Osteoblast (primary cell): ENCODE results near the gene GAB3. TPM values are rescaled to one million over a fixed set of nuclear protein-coding genes. Genes with fewer than 3 reads are reported as not detected.

Experiments used
- DNase-seq: peaks from one replicate; pipeline ENCODE4 v3.0.0; 2011; ENCODE audit warnings: low spot score, mixed read lengths; ENCODE audit not compliant: insufficient read length; ENCODE audit errors: missing footprints
- H2AFZ ChIP-seq: 2 replicates; pipeline ENCODE4 v1.6.0; 2011; ENCODE audit warnings: mild to moderate bottlenecking, low read length
- H3K27ac ChIP-seq: 2 replicates; pipeline ENCODE4 v1.5.1; 2011; ENCODE audit warnings: mild to moderate bottlenecking, low read depth, low read length, moderate library complexity
- H3K27me3 ChIP-seq: 2 replicates; pipeline ENCODE4 v1.6.0; 2012; ENCODE audit warnings: mild to moderate bottlenecking, control low read depth, inconsistent platforms, low read length, moderate library complexity; ENCODE audit not compliant: insufficient read depth
- H3K36me3 ChIP-seq: 2 replicates; pipeline ENCODE4 v1.5.1; 2011; ENCODE audit warnings: mild to moderate bottlenecking, low read length, control low read depth, moderate library complexity; ENCODE audit not compliant: insufficient read depth
- H3K4me1 ChIP-seq: 2 replicates; pipeline ENCODE4 v1.5.1; 2011; ENCODE audit warnings: mild to moderate bottlenecking, low read length, control low read depth, moderate library complexity; ENCODE audit not compliant: insufficient read depth
- H3K4me2 ChIP-seq: 2 replicates; pipeline ENCODE4 v1.6.0; 2011; ENCODE audit warnings: mild to moderate bottlenecking, low read length; ENCODE audit not compliant: insufficient read depth
- H3K4me3 ChIP-seq: fragments of 200-600 bp; sonication (generic); 3 replicates; pipeline ENCODE4 v1.5.1; 2012; ENCODE audit warnings: mild to moderate bottlenecking, low read length, inconsistent platforms; ENCODE audit not compliant: insufficient read depth
- H3K79me2 ChIP-seq: 2 replicates; pipeline ENCODE4 v1.6.0; 2012; ENCODE audit warnings: mild to moderate bottlenecking, low read length, control low read depth, inconsistent platforms; ENCODE audit not compliant: insufficient read depth
- H3K9me3 ChIP-seq: 2 replicates; pipeline ENCODE4 v1.5.1; 2011; ENCODE audit warnings: low read depth, low read length, control low read depth
- H4K20me1 ChIP-seq: 2 replicates; pipeline ENCODE4 v1.6.0; 2012; ENCODE audit warnings: mild to moderate bottlenecking, low read length, control low read depth; ENCODE audit not compliant: insufficient read depth
- total RNA-seq: library from RNA; depleted of rRNA; stranded (reverse); fragments of >200 nt; gene quantifications from 2 replicates; pipeline ENCODE4 v1.2.3, GENCODE V29; 2012
- TF ChIP-seq, protein P1 (sequence below): IDR thresholded peaks from 2 replicates; pipeline ENCODE4 v1.5.1; 2011; ENCODE audit warnings: mild to moderate bottlenecking, low read depth, low read length, moderate library complexity; ENCODE audit errors: extremely low read depth

The GAB3 gene
- total RNA-seq, 1 donor: 6.9 TPM

DNA sequence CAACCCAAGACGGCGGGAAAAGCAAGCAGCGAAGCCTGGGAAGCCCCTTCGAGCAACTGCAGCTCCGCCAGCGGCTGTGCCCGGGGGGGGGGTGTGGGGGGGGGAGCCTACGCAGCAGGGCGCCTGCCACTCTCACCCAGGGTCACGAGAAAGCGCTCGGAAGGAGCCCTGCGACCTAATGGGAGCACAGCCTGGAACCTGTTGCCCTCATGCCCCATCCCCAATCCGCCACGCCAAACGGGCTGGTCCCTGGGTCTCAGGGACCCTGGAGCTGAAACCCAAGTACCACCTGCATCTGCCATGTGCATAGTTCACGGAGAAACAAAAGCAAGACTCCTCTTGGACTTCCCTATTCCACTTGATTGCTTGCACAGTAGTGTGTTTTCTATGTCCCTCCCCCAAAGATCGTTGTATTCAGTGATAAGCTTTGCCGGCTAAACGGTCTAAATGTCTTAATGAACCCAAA, 359 bp upstream of the GAB3 start:
- peaks cover 13% of the 10 kb centered on the region for H3K4me1 ChIP-seq
- H3K4me3 ChIP-seq: no peak overlapping the region
- H3K36me3 ChIP-seq: no peaks in the 10 kb centered on the region
- no peak overlapping the region for H3K27ac ChIP-seq
- DNase-seq: no peak
- H3K4me2 ChIP-seq: no peak overlapping the region
- H2AFZ ChIP-seq: no peak overlapping the region
- H3K79me2 ChIP-seq: no peaks in the 10 kb centered on the region
- TF ChIP-seq, protein P1, sequence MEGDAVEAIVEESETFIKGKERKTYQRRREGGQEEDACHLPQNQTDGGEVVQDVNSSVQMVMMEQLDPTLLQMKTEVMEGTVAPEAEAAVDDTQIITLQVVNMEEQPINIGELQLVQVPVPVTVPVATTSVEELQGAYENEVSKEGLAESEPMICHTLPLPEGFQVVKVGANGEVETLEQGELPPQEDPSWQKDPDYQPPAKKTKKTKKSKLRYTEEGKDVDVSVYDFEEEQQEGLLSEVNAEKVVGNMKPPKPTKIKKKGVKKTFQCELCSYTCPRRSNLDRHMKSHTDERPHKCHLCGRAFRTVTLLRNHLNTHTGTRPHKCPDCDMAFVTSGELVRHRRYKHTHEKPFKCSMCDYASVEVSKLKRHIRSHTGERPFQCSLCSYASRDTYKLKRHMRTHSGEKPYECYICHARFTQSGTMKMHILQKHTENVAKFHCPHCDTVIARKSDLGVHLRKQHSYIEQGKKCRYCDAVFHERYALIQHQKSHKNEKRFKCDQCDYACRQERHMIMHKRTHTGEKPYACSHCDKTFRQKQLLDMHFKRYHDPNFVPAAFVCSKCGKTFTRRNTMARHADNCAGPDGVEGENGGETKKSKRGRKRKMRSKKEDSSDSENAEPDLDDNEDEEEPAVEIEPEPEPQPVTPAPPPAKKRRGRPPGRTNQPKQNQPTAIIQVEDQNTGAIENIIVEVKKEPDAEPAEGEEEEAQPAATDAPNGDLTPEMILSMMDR: no peak
- no peaks in the 10 kb centered on the region for H3K9me3 ChIP-seq
- H3K27me3 ChIP-seq: peaks cover 20% of the 10 kb centered on the region
- no peaks in the 10 kb centered on the region for H4K20me1 ChIP-seq

DNA sequence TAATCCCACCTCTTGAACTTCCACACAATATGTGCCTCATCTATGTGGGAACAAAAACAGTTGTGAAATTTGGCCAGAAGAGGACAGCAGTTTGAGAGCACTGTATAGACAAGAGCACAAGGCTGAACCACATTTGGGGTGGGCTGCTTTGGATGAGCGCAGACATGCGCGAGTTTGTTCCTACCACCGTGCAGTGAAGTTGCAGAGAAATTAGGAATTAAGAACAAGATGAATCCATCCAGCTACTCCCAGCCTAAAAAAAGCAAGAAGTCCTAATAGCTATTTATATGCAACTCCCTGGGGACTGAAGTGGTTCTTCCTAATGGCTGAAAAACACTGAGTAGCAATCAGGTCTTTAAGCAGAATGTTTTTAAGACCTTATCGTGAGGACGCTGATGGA, 1.0 kb downstream of the GAB3 start:
- no peaks in the 10 kb centered on the region for H3K36me3 ChIP-seq
- H3K4me3 ChIP-seq: peak overlapping the region; percentile 67
- no peak for DNase-seq
- H3K4me2 ChIP-seq: peak overlapping the region; percentile 80
- H2AFZ ChIP-seq: no peak overlapping the region
- H3K79me2 ChIP-seq: no peaks in the 10 kb centered on the region
- no peak overlapping the region for H3K27ac ChIP-seq
- no peaks in the 10 kb centered on the region for H3K9me3 ChIP-seq
- H3K27me3 ChIP-seq: peaks cover 20% of the 10 kb centered on the region
- H4K20me1 ChIP-seq: no peaks in the 10 kb centered on the region
- TF ChIP-seq, protein P1: no peak
- H3K4me1 ChIP-seq: peaks cover 13% of the 10 kb centered on the region

DNA sequence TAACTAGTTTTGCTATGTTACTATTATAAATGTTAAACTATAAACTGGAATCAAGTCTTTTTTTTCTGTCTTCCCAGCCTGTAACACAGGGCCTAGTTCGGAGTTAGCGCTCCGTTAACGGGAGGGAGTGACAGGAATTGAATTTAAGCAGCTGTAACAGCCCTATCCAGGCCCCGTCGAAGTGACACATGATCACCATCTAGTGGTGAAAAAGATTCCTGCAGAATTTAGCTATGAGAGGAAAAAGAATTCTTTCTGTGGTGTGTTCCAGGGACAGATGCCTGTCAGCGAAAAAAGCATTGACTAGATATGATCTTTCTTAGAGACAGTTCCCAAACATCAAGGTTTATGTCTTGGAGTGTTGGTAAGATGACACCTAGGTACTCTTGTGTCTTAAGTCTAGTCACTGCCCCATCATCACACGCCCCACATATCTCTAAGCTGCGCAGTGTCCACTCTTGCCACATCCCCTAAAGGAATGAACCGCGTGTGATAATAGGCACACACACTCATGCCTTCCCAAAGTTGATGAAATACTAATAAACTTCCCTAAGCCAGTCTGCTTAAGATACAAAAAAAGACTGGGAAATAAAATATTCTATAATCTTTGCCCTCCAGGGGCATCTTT, 2.1 kb downstream of the GAB3 start:
- peaks cover 9% of the 10 kb centered on the region for H3K4me1 ChIP-seq
- H3K9me3 ChIP-seq: no peaks in the 10 kb centered on the region
- H2AFZ ChIP-seq: peak overlapping the region; percentile 70
- DNase-seq: peak; percentile 88
- H3K79me2 ChIP-seq: no peaks in the 10 kb centered on the region
- H3K36me3 ChIP-seq: no peaks in the 10 kb centered on the region
- TF ChIP-seq, protein P1: peak; percentile 80
- H3K27ac ChIP-seq: no peak overlapping the region
- peaks cover 20% of the 10 kb centered on the region for H3K27me3 ChIP-seq
- peak overlapping the region; percentile 37 for H3K4me2 ChIP-seq
- H3K4me3 ChIP-seq: no peak overlapping the region
- no peaks in the 10 kb centered on the region for H4K20me1 ChIP-seq

DNA sequence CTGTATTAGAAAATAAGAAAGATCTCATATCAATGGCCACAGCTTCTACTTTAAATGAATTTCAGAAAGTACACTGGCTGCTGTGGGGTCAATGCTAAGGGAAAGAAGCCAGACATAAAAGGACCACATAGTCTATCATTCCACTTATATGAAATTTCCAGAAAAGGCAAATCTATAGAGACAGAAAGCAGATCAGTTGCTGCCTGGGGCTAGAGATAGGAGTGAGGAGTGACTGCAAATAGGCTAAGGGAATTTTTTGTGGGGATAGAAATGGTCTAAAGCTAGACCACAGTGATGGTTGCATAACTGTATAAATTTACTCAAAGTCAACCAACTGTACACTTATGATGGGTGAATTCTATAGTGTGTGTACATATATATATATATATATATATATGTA, 8.3 kb downstream of the GAB3 start:
- no peaks in the 10 kb centered on the region for H3K9me3 ChIP-seq
- no peak overlapping the region for H3K4me2 ChIP-seq
- no peaks in the 10 kb centered on the region for H3K27me3 ChIP-seq
- H3K4me3 ChIP-seq: no peak overlapping the region
- H2AFZ ChIP-seq: no peak overlapping the region
- no peak for DNase-seq
- no peaks in the 10 kb centered on the region for H3K36me3 ChIP-seq
- H4K20me1 ChIP-seq: no peaks in the 10 kb centered on the region
- no peaks in the 10 kb centered on the region for H3K79me2 ChIP-seq
- H3K27ac ChIP-seq: no peak overlapping the region
- TF ChIP-seq, protein P1: no peak
- H3K4me1 ChIP-seq: peaks cover 4% of the 10 kb centered on the region
